DND-41 (cell line): ENCODE data around the gene STK16.

Experiments
- ATAC-seq: fragments of 200-7000 bp; cut with Tn5 transposase; 3 replicates; pipeline ENCODE4 v1.9.1; 2021; ENCODE audit warnings: low read depth; ENCODE audit not compliant: insufficient read depth
- DNase-seq: peaks from one replicate; pipeline ENCODE4 v3.0.0-alpha.2; 2020
- H2AFZ ChIP-seq: 2 replicates; pipeline ENCODE4 v1.6.0; 2012; ENCODE audit warnings: low read depth, low read length
- H3K27ac ChIP-seq: 2 replicates; pipeline ENCODE4 v1.5.1; 2012; ENCODE audit warnings: low read length, inconsistent platforms
- H3K27me3 ChIP-seq: fragments of 200-600 bp; sonication (generic); 2 replicates; pipeline ENCODE4 v1.6.0; 2012; ENCODE audit warnings: low read length, mild to moderate bottlenecking, inconsistent platforms; ENCODE audit not compliant: insufficient read depth, poor library complexity
- H3K36me3 ChIP-seq: 2 replicates; pipeline ENCODE4 v1.5.1; 2012; ENCODE audit warnings: low read length, inconsistent platforms; ENCODE audit not compliant: insufficient read depth
- H3K4me1 ChIP-seq: 2 replicates; pipeline ENCODE4 v1.5.1; 2012; ENCODE audit warnings: mild to moderate bottlenecking, low read length; ENCODE audit not compliant: insufficient read depth
- H3K4me2 ChIP-seq: 2 replicates; pipeline ENCODE4 v1.6.0; 2012; ENCODE audit warnings: mild to moderate bottlenecking, moderate library complexity, low read length, inconsistent platforms; ENCODE audit not compliant: insufficient read depth
- H3K4me3 ChIP-seq, 2 experiments: fragments of 200-600 bp in 1 of 2; shearing (Covaris generic) in 1 of 2; 2 replicates each; pipeline ENCODE4 v1.5.1; 2012 to 2016; ENCODE audit warnings: inconsistent platforms in 2 of 2, low read length in 2 of 2, mild to moderate bottlenecking in 2 of 2, low read depth in 1 of 2, moderate library complexity in 1 of 2
- H3K79me2 ChIP-seq: 2 replicates; pipeline ENCODE4 v1.6.0; 2012; ENCODE audit warnings: low read length, inconsistent platforms; ENCODE audit not compliant: insufficient read depth
- H3K9ac ChIP-seq: 2 replicates; pipeline ENCODE4 v1.6.0; 2012; ENCODE audit warnings: low read depth, mild to moderate bottlenecking, inconsistent platforms, low read length, moderate library complexity
- H3K9me3 ChIP-seq: 2 replicates; pipeline ENCODE4 v1.5.1; 2012; ENCODE audit warnings: low read length, moderate library complexity, mild to moderate bottlenecking, inconsistent platforms; ENCODE audit not compliant: insufficient read depth, severe bottlenecking
- H4K20me1 ChIP-seq: 2 replicates; pipeline ENCODE4 v1.6.0; 2012; ENCODE audit warnings: low read length; ENCODE audit not compliant: insufficient read depth
- EZH2 ChIP-seq: IDR thresholded peaks from 3 replicates; pipeline ENCODE4 v1.6.1; 2012; ENCODE audit warnings: borderline replicate concordance, low read depth, mild to moderate bottlenecking, moderate library complexity, low read length, inconsistent platforms; ENCODE audit not compliant: severe bottlenecking
- TF ChIP-seq, protein P1 (sequence below): IDR thresholded peaks from 2 replicates; pipeline ENCODE4 v1.5.1; 2012; ENCODE audit warnings: borderline replicate concordance, low read length, moderate library complexity, mild to moderate bottlenecking; ENCODE audit not compliant: poor library complexity, severe bottlenecking; ENCODE audit errors: extremely low read depth

The STK16 gene

DNA sequence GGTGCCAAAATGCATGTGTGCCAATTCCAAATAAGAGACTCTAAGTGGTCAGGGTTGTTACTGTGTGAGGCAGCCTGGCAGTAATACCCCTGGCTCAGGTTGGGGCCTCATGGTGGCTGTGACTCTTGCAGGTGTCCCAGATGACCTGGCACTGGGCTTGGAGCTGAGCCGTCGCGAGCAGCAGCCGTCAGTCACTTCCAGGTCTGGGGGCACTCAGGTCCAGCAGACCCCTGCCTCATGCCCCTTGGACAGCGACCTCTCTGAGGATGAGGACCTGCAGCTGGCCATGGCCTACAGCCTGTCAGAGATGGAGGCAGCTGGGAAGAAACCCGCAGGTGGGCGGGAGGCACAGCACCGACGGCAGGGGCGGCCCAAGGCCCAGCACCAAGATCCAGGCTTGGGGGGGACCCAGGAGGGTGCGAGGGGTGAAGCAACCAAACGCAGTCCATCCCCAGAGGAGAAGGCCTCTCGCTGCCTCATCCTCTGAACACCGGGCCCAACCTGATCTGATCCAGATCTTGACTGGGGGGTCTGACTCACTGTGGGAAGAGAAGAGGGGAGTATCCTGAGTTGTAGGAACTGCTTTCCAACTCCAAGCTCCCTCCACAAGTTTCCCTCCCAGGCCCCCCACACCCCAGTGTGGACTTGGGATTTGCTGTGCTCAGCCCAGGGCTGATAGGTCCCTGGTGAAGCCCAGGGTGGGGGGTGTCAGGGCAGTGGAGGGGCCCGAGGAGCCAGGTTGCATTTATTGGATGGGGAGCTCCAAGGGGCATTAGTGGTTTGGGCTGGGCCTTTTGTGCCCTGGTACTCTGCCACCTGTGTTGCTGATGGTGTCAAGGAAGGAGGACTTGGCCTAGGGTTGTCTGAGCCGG, 39.5 kb downstream of the STK16 start:
- no peaks in the 10 kb centered on the region for H3K27me3 ChIP-seq
- H3K4me1 ChIP-seq: peaks cover 6% of the 10 kb centered on the region
- DNase-seq (no peak), ATAC-seq (no peak)
- no peak overlapping the region for H3K4me2 ChIP-seq
- H3K36me3 ChIP-seq: 0 out of 2 replicates have a peak, but pooled peaks cover 8% of the 10 kb centered on the region
- no peak overlapping the region for H3K4me3 ChIP-seq
- H4K20me1 ChIP-seq: no peaks in the 10 kb centered on the region; the same call in 1 of the 2 replicates
- no peaks in the 10 kb centered on the region for H3K9me3 ChIP-seq
- H3K27ac ChIP-seq: no peak overlapping the region
- TF ChIP-seq EZH2: no peak
- TF ChIP-seq, protein P1, sequence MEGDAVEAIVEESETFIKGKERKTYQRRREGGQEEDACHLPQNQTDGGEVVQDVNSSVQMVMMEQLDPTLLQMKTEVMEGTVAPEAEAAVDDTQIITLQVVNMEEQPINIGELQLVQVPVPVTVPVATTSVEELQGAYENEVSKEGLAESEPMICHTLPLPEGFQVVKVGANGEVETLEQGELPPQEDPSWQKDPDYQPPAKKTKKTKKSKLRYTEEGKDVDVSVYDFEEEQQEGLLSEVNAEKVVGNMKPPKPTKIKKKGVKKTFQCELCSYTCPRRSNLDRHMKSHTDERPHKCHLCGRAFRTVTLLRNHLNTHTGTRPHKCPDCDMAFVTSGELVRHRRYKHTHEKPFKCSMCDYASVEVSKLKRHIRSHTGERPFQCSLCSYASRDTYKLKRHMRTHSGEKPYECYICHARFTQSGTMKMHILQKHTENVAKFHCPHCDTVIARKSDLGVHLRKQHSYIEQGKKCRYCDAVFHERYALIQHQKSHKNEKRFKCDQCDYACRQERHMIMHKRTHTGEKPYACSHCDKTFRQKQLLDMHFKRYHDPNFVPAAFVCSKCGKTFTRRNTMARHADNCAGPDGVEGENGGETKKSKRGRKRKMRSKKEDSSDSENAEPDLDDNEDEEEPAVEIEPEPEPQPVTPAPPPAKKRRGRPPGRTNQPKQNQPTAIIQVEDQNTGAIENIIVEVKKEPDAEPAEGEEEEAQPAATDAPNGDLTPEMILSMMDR: no peak
- H2AFZ ChIP-seq: no peak overlapping the region
- no peak overlapping the region for H3K9ac ChIP-seq
- no peaks in the 10 kb centered on the region for H3K79me2 ChIP-seq

DNA sequence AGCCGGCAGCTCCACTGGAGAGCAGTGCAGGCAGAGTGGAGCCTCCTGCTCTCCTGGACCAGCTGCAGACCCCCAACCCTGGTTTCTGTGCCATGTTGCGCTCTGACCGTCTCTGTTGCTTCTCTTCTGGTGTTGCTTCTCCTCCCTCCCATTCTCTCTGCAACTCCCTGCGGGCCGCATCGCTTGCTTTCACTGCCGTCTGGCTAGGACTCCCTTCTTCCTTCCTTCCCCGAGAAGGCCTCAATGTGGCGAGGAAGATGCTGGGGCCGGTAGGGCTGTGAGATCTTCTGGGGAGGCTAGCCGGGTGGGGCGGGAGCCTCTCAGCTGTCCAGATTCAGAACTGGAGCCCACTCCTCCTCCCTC, 40.1 kb downstream of the STK16 start:
- ATAC-seq (no peak), DNase-seq (no peak)
- Histone ChIP-seq H3K4me3 (no peak overlapping the region), H3K79me2 (no peaks in the 10 kb centered on the region), H3K27me3 (no peaks in the 10 kb centered on the region), H3K27ac (no peak overlapping the region), H3K36me3 (0 out of 2 replicates have a peak, but pooled peaks cover 8% of the 10 kb centered on the region), H4K20me1 (no peaks in the 10 kb centered on the region; the same call in 1 of the 2 replicates), H3K9ac (no peak overlapping the region), H3K9me3 (no peaks in the 10 kb centered on the region), H2AFZ (no peak overlapping the region), H3K4me2 (no peak overlapping the region), H3K4me1 (peaks cover under 1% of the 10 kb centered on the region; the same call in 1 of the 2 replicates)
- TF ChIP-seq EZH2: no peak
- TF ChIP-seq, protein P1: no peak

DNA sequence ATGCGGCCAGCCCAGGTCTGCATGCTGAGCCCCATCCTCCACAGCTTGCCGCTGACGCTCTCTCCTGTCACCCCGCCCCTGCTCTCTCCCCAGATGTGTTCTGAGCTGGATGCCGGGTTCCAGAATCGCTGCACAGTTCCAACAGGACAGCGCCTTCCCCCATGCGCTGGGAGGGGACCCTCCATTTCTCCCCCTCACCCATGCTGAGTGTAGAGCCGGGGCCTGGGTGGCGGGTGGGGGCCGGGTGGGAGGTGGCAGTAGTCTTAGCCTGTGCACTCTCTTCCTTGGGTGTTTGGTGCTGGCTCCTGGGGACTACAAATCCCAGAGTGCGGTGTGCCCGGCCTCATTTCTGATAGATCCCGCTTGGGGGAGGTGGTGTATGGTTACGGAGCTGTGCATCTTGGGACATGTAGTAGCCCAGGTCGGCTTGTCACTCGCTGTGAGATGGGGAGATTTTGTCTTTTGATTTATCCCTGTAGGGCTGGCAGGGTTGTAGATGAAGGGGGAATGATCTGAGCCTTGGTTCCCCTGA, 40.7 kb downstream of the STK16 start:
- ATAC-seq (peak; percentile 30; the same call in 1 of the 3 replicates), DNase-seq (no peak)
- Histone ChIP-seq H3K79me2 (no peaks in the 10 kb centered on the region), H3K9ac (no peak overlapping the region), H4K20me1 (no peaks in the 10 kb centered on the region; the same call in 1 of the 2 replicates), H2AFZ (no peak overlapping the region), H3K27me3 (no peaks in the 10 kb centered on the region), H3K4me3 (no peak overlapping the region), H3K9me3 (no peaks in the 10 kb centered on the region), H3K27ac (no peak overlapping the region), H3K4me2 (no peak overlapping the region), H3K4me1 (no peaks in the 10 kb centered on the region), H3K36me3 (0 out of 2 replicates have a peak, but pooled peaks cover 8% of the 10 kb centered on the region)
- TF ChIP-seq, protein P1: no peak
- no peak for TF ChIP-seq EZH2
